HG03521 (cell line): ENCODE results near the gene NT5M.
"Not testable (repeated sequence)": the region's sequence is repeated elsewhere in the genome, so short reads cannot be mapped to it uniquely, and the experiment has no call there.

Experiments
- ATAC-seq: cut with Tn5 transposase; IDR thresholded peaks from one replicate; pipeline ENCODE4 v1.9.1; 2021; ENCODE audit warnings: mild to moderate bottlenecking, moderate library complexity; ENCODE audit not compliant: unreplicated experiment

NT5M gene

GRCh38 chr17:17301659-17302058 is 1.5 kb upstream of the NT5M start:
- not testable (repeated sequence) for ATAC-seq

GRCh38 chr17:17303847-17304490 is 796 bp downstream of the NT5M start:
- ATAC-seq = no peak

- ATAC-seq = no peak
These were observed 1.4 kb downstream of the NT5M start for GRCh38 chr17:17304521-17304985.

GRCh38 chr17:17305281-17305801 is 2.2 kb downstream of the NT5M start:
- peak; percentile 54 for ATAC-seq

- no peak for ATAC-seq
These were observed 6.2 kb downstream of the NT5M start for GRCh38 chr17:17309356-17309755.

- no peak for ATAC-seq
These were observed 10.3 kb downstream of the NT5M start for GRCh38 chr17:17313350-17313991.

- ATAC-seq = no peak
These were observed 11.4 kb downstream of the NT5M start for GRCh38 chr17:17314501-17315071.

- ATAC-seq = no peak
These were observed 12.1 kb downstream of the NT5M start for GRCh38 chr17:17315142-17315821.

GRCh38 chr17:17320188-17320910 is 17.2 kb downstream of the NT5M start:
- ATAC-seq = no peak

GRCh38 chr17:17320911-17321220 is 17.7 kb downstream of the NT5M start:
- no peak for ATAC-seq

- ATAC-seq = no peak
These were observed 18.3 kb downstream of the NT5M start for GRCh38 chr17:17321356-17322025.

GRCh38 chr17:17322516-17323510 is 19.6 kb downstream of the NT5M start:
- ATAC-seq = no peak

GRCh38 chr17:17324616-17325015 is 21.4 kb downstream of the NT5M start:
- no peak for ATAC-seq

GRCh38 chr17:17325228-17325627 is 22.1 kb downstream of the NT5M start:
- ATAC-seq = no peak

- ATAC-seq = no peak
These were observed 22.6 kb downstream of the NT5M start for GRCh38 chr17:17325816-17326215.

- no peak for ATAC-seq
These were observed 23.2 kb downstream of the NT5M start for GRCh38 chr17:17326275-17326875.

GRCh38 chr17:17328251-17328650 is 25.1 kb downstream of the NT5M start:
- ATAC-seq = no peak

GRCh38 chr17:17341452-17341851 is 38.3 kb downstream of the NT5M start:
- ATAC-seq = no peak
